T47D (cell line): ENCODE results near the gene FAM204A.

ENCODE experiments used
- DNase-seq, 2 experiments: peaks; one replicate each; pipeline versions ENCODE4 v3.0.0 to v3.0.0-alpha.2; 2011 to 2012; ENCODE audit warnings: low read depth in 1 of 2, low spot score in 1 of 2
- JUND ChIP-seq: IDR thresholded peaks from 2 replicates; pipeline ENCODE4 v1.6.1; 2012; ENCODE audit warnings: low read depth
- in situ Hi-C: cut with HindIII; loops from 2 replicates; pipeline ENCODE4 v1.10.0; 2016; ENCODE audit warnings: low sequenced_read_pairs, low pct_unique_long_range_greater_than_20kb

The FAM204A gene

GRCh38 chr10:118321724-118322575, 20.2 kb downstream of the FAM204A start:
- DNase-seq: no peak
- in situ Hi-C loops: no loop called here
- no peak for TF ChIP-seq JUND

- in situ Hi-C loops: no loop called here
- no peak for DNase-seq
- no peak for TF ChIP-seq JUND
These were observed 26.5 kb downstream of the FAM204A start for GRCh38 chr10:118315629-118316028.

GRCh38 chr10:118314882-118315281, 27.2 kb downstream of the FAM204A start:
- no peak for DNase-seq
- in situ Hi-C loops: no loop called here
- TF ChIP-seq JUND: no peak

- in situ Hi-C loops: no loop called here
- no peak for TF ChIP-seq JUND
- no peak for DNase-seq
These were observed 30.6 kb downstream of the FAM204A start for GRCh38 chr10:118311505-118311904.

- in situ Hi-C loops: no loop called here
- DNase-seq: peak in 1 of 2 experiments; percentile 26
- peak; percentile 54; the same call in 1 of the 2 replicates for TF ChIP-seq JUND
These were observed 31.3 kb downstream of the FAM204A start for GRCh38 chr10:118310822-118311221.

- DNase-seq: no peak
- no peak; the same call in 1 of the 2 replicates for TF ChIP-seq JUND
- in situ Hi-C loops: no loop called here
These were observed 32.2 kb downstream of the FAM204A start for GRCh38 chr10:118309911-118310310.

- in situ Hi-C loops: no loop called here
- TF ChIP-seq JUND: no peak
- DNase-seq: no peak
These were observed 33.5 kb downstream of the FAM204A start for GRCh38 chr10:118308664-118309063.

GRCh38 chr10:118307859-118308258, 34.3 kb downstream of the FAM204A start:
- peak; percentile 14; the same call in 1 of the 2 replicates for TF ChIP-seq JUND
- in situ Hi-C loops: no loop called here
- DNase-seq: no peak

- no peak for DNase-seq
- in situ Hi-C loops: no loop called here
- TF ChIP-seq JUND: no peak
These were observed 34.9 kb downstream of the FAM204A start for GRCh38 chr10:118307220-118307619.

- in situ Hi-C loops: no loop called here
- no peak for DNase-seq
- no peak for TF ChIP-seq JUND
These were observed 36.4 kb downstream of the FAM204A start for GRCh38 chr10:118305730-118306129.

GRCh38 chr10:118304521-118304920, 37.6 kb downstream of the FAM204A start:
- DNase-seq: no peak
- in situ Hi-C loops: no loop called here
- no peak for TF ChIP-seq JUND

GRCh38 chr10:118301211-118301610, 40.9 kb downstream of the FAM204A start:
- no peak for DNase-seq
- in situ Hi-C loops: no loop called here

GRCh38 chr10:118300320-118300719, 41.8 kb downstream of the FAM204A start:
- TF ChIP-seq JUND: no peak
- no peak for DNase-seq
- in situ Hi-C loops: no loop called here

More at GRCh38 chr10:118301211-118301610, 40.9 kb downstream of the FAM204A start:
- TF ChIP-seq JUND: no peak
